Measurements from ENCODE around the gene FAM72D.
"Not testable (repeated sequence)": the region's sequence is repeated elsewhere in the genome, so short reads cannot be mapped to it uniquely, and the experiment has no call there.

The FAM72D gene

DNA sequence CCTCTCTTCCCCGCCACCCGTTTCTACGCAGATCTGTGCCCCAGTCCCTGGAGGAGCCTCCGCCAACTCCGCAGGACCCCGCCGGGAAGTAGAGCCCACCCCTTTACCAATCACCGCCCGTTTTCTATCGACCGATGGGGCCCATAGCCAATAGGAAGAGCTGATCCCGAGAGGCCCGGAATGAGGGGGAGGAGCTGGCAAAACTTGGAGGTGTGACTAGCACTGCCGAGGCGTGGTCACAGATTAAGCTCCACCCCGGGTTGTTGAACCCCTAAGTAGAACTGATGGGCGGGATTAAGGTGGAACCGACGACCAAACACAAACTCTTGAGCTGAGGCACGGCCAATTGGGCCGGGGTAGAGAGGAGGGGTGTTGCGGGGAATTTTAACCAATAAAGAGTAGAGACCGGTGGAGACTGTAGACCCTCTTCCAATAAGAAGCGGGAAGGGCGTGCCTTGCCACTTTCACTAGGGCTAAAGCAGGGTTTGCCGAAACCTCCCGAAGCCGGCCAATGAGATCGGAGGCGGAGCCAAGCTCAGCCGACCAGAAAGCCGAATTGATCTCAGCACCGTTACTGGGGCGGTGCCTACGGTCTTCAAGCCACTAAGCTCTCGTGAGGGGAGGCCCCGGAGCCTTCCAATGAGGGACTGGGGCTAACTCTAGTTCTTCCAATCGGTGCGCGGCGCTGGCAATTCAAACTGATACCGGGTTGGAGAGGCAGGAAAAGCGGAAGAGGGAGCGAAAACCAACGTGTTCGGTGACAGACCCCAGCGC lies at the start of gene FAM72D, which contains the start of gene SRGAP2B:
Gene FAM72D (plus strand): TSS at position 691 of the 774 bp plus-strand sequence. CDS start 874 bp downstream, outside the sequence.
Gene SRGAP2B (minus strand): TSS at position 45 of the 774 bp plus-strand sequence. CDS start 2,427 bp downstream, outside the sequence.
- DNase-seq (ENCODE audit: low read depth, low spot score); H3K27ac ChIP-seq: not testable (repeated sequence)

DNA sequence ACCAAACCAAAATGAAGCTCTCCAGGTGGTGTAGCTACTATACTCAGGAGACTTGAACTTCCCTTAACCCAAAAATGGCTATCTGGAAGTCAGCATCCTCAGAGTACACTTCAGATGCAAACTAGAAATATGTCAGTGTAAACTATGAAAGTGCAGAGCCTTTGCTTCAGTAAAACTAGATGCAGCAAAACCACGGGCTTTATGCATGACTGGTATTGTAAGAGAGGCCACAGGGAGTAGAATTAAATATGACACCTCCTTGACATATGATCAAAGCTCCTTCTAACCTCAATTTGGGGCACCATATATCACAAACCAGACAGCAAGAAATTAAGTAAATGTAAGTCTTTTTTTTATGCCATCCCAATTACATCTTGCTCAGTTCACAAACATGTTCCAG lies 48.2 kb upstream of the FAM72D start:
- not testable (repeated sequence) for H3K27ac ChIP-seq; DNase-seq (ENCODE audit: low read depth, low spot score)

DNA sequence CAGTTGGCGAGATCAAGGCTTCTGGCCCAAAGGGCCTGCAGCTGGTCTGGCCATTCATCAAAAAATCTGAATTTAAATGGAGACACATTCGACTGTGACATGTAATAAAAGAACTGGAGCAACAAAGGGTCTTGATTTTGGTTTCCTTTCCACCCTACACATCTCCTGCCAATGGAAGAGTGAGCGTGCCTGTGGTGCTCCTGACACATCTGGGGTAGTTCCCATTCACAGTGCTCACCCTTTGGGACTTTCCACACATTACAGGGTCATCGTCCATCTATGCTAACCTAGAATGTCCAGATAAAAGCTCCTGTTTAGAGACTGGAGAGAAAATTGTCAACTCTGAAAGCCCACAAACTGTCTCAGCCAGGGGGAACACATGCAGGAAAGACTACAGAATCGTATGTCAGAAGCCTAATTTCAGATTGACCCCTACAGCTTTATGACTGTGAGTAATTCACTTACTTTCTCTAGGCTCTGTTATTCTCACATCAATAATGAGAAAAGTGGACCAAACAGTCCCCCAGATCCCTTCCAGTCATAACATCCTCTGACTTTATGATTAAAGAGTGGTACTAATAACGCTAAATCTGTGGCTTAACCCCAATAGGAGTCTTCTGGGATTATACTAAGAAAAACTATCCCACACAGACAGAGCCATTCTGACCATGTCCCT lies 47.5 kb upstream of the FAM72D start:
- not testable (repeated sequence) for DNase-seq (ENCODE audit: low read depth, low spot score); H3K27ac ChIP-seq

DNA sequence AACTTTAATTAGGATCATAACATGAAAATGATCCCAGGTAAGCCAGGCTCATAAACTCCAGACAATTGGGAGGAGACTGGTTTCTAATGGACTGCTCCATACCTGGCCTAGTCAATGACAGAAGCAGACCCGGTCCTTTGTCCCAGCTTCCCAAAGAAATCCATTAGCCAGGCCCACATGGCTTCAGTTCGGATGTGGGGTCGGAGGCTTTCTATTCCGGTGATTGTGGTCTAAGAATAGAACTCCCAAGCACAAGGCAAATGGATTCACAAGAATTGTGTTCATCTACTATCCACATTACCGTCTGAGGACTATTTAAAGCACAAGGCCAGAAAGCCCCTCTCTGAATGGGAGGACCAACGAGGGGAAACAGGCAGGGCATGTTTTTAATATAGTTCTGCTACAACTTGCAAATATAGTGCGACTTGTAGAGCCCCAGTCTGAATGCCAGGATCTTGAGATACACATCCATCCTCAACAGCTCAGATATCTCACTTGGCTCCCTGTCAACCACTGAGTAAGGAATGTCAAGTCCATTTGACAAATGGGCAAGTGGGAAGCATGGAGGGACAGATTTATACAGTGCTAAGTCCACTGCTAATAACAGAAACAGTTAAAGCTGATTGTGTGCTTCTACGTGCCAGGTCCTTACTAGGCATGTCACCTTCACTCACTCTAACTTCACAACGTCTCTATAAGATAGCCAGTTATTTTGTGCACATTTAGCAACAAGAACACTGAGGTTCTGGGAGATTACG lies 43.6 kb upstream of the FAM72D start:
- not testable (repeated sequence) for H3K27ac ChIP-seq; DNase-seq (ENCODE audit: low read depth, low spot score)

DNA sequence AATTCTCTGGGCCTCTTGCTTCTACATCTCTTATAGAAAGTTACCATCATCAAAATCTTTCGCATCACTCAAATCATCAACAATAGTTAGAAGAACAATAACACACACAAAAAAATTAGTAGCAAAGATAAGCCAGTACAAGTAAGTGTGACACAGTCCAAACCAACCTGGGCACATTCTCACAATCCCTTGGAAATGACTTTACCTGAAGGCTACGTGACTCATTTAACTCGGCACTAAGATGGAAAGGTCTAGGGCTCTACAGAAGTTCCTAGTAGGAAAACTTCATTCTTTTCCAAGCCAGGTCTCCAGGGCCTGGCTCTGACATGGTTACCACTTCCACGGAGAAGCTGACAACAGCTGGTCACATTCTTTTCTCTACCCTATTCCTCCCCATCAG lies 42.3 kb upstream of the FAM72D start:
- H3K27ac ChIP-seq; DNase-seq (ENCODE audit: low read depth, low spot score): not testable (repeated sequence)

DNA sequence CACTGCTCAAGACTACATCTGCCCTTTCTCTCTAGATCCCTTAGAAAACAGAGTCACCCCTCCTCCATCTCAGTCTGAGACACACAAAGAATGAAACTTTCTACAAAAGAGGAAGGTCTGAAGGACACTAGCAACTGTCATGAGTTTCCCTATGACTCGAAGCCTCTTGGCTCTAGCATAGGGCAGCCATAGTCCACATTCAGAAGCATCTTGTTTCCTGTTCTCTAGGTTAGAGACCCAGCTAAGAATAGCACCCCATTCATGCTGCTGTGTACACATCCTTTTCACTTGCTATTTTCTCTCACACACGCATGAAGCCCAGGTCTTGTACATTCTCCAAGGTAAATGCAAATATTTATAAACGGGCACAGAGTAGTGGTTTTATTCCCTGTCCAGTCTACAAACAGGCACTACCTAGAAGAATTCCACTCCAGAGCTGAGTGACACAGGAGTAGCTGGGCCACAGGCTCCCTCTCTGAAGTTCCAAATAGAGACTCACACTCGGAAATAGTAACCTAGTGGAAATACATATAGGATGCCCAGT lies 40.5 kb upstream of the FAM72D start:
- not testable (repeated sequence) for DNase-seq (ENCODE audit: low read depth, low spot score); H3K27ac ChIP-seq

DNA sequence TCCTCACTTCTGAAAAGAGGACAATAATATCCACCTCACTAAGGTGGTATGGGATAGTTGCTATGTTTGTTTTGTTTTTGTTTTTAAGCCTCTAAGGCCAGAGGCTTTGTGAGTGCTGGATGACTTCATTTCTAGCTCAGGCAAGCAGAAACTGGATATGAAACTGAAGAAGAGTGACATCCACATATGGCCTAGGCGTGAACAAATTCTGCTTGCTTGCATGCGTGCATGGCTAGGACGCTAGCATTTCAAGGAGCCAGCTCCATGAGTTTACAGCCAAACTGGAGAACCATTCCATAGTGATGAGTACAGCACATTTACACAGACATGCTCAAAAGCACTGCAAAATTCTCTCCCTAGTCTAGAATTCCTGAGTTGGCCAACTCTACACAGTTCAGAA lies 37.6 kb upstream of the FAM72D start:
- not testable (repeated sequence) for DNase-seq (ENCODE audit: low read depth, low spot score); H3K27ac ChIP-seq

DNA sequence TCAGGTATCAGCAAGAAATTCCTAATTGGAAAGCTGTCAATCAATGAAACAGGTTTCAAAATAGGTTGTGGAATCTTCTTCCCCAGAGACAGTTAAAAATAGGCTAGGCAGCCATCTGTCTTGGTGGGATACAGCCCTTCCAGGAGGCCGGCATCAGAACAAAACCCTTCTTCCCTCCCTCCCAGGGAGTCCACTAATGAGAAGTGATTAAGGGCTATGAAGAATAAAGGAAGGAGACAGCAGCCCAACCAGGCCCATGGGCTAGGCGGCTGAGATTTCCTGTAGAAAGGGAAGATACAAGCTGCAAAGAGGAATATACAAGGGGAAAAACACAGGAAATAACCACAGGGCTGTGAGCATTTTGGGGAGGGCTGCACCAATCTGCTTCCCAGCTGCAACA lies 32.5 kb upstream of the FAM72D start:
- not testable (repeated sequence) for H3K27ac ChIP-seq; DNase-seq (ENCODE audit: low read depth, low spot score)

DNA sequence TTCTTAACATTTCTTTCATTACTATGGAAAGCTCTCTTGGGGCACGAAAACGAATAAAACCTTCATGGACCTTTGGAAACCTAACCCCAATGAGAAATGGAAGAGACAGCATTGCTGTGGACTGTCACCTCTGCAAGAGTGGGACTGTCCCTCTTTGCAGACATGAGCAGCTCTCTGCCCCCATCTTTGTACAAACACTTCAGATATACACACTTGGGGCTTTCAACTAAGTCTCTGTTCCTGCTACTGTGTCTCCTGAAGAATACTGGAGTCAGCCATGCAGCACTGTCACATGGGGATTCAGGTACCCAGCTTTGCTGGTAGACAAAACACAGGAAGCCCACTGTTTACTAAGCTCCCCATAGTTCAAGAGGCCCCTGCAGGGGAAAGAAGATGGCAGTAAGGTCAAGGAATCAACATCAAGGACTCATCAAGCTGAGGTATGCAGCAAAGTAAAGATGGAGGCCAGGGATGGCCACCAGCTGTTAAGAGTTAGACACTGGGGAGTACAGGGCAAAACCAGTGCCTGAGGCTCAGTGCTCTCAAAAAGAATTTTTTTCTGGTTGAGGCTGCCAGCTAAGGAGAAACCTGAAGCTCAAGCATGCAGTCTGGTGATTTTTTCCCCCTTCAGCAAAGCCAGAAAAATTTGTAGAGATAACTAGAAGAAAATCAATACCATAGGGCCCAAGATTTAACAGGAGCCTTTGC lies 31.7 kb upstream of the FAM72D start:
- H3K27ac ChIP-seq = not testable (repeated sequence)

DNA sequence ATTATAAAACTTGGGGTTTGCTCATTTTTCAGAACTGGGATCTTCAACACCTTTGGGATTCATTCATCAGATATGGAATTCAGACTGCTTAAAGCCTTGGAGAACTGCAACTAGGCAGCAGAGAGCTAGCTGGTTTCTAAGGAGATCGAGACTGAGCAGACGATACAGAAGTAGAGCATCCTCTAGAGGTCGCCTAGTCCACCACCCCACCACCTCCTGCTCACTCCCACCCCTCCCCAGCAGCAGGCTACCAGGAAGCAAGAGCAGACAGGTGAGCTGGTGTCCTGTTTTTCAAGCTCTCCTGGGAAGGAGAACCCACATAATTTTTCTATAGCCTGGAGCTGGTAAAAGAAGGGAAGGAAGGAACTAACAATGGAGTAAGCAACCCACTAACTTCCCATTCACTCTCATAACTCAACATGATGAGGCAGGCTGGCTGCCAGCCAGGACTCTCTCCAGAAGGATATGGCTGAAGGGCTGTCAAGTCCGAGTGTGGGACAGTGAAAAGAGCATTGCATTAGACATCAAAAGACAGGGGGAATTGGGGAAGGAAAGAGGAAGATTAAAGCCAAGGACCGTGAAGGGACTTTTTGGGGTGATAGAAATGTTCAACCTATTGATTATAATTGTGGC lies 30.5 kb upstream of the FAM72D start:
- DNase-seq (ENCODE audit: low read depth, low spot score); H3K27ac ChIP-seq: not testable (repeated sequence)

More for the DNA sequence above, 31.7 kb upstream of the FAM72D start:
- DNase-seq (ENCODE audit: low read depth, low spot score) = not testable (repeated sequence)

DNA sequence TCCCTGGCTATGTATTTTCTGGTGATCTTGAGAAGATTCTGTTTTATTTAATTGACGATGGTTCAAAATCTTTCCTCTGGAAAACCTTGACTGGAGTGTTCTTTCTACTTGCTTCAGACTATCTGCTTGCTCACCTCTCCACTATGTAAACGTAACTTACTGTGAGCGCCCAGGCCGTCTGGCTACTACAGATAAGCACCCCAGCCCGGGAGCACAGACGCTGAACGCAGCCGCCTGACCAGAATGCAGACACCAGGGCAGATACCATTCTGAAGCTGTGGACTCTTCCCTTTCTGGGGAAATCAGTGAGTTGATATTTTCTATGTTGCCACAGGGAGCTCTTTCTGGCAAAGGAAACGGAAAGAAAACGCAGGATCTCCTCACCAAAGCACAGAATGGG lies 29.3 kb upstream of the FAM72D start:
- not testable (repeated sequence) for DNase-seq (ENCODE audit: low read depth, low spot score); H3K27ac ChIP-seq

DNA sequence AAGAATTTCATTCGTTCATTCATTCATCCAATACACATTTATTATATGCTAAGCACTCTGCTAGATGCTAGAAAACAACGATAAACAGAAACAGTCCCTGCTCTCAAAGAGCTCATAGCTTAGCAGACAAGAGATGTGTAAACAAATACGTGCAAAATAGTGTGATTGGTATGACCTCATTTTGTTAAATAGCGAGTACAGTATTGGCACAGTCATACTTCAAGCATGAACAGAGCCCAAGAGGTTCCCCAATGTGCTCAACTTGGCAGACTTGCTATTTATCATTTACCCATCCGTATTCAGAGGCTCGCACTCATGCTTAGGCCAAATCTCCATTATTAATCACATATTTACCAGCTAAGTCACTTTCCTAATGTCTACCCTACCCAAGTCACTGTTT lies 24.2 kb upstream of the FAM72D start:
- H3K27ac ChIP-seq = not testable (repeated sequence)

DNA sequence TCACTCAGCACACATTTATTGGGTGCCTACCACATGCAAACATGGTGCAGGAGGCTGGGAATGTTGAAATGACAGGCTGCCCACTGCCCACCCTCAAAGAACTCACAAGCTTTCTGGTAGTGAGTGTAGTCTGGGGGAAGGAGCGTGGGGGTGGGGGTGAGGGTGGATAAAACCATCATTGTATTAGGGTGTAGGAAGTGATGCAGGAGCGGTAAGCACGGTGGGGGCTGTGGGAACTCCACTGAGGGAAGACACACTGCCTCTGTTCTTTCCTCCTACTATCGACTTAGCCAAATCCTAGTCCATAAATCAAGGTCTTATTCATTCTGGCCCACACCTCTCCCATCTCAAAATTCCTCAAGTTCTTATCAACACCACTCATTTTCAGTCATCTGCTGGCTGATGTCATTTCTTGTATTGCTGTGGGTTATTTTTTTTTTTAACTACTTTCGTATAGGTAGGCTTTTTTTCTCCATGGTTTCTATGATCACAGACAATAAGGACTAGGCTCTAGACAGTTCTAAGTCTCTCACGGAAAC lies 21.7 kb upstream of the FAM72D start:
- H3K27ac ChIP-seq; DNase-seq (ENCODE audit: low read depth, low spot score): not testable (repeated sequence)

More for the DNA sequence above, 24.2 kb upstream of the FAM72D start:
- DNase-seq (ENCODE audit: low read depth, low spot score) = not testable (repeated sequence)

DNA sequence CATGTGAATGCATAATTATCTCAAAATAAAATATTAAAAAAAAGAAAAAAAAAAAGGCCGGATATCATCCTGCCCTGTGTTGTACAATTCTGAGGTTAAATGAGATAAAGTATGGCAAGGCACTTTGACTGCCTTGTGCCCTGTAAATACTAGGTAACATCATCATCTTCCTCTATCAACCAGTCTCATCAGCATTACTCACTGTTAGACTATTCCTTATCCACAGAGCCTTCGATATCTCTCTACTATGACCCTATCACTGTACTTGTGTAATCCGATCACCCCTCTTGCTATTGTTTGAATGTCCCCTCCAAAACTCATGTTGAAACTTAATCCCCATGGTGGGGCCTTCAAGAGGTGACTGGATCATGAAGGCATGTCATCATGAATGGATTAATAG lies 18.9 kb upstream of the FAM72D start:
- not testable (repeated sequence) for DNase-seq (ENCODE audit: low read depth, low spot score); H3K27ac ChIP-seq

DNA sequence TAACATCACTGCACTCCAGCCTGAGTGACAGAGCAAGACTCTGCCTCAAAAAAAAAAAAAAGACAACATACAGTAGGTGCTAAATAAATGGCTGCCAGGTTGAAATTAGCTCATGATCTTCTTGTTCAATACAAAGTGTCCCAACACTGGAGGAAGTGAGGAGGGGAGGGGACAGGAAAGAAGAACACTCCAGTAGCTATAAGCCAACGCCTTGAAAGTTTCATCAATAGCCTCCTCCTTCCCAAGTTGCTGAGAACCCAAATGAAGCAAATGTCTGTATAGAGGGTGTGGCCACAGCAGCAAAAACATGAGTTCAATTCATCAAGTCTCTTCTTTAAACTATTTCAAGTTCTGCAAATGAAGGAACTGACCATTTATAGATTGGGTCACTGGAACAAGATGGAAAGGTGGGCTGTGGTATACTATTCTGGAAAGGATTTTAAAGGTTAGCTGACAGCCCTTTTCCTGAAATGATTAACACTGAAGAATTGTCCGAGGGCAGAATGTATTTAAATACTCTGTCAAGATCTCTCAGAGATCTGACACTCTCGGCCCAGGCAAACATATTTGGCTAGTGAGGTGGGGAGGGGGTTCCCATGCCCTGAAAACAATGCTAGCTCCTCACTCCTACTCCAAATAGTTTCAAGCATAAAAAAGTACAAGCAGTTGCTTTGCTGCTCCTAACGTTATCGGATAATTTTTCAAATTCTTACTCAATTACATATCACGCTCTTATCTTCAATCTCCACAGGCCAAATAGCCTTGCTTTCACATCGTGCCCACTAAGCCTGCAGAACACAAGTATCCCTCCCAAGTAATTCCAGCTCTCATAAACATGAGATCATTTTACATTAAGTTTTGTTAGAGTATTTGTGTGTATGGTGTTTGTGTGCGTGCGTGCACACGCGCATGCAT lies 17.6 kb upstream of the FAM72D start:
- not testable (repeated sequence) for DNase-seq (ENCODE audit: low read depth, low spot score); H3K27ac ChIP-seq

DNA sequence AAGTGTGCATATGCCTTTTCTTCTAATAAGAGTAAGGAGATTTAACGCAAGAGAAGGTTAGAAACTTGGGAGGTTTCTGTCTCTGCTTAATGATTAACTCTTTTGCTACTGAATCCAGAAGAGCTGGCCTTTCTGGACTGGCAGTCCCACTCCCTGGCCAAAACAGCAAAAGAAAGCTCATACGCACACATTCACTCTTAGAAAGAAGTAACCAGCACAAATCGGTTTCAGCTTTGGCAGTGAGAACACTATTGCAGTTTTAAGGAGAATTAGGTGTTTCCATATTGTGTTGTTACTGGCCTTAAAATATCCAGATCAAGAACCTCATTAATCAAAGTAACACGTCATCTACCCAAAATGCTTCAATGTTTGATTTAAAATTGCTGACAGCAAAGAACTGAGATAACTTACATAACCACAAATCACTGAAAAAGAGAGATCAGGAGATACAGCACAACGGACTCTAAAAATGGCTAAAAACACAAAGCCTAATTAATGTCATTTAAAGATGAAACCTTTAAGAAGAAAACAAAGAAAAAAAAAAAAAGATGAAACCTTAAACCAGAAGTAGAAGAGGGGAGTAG lies 16.9 kb upstream of the FAM72D start:
- DNase-seq (ENCODE audit: low read depth, low spot score) = not testable (repeated sequence)

DNA sequence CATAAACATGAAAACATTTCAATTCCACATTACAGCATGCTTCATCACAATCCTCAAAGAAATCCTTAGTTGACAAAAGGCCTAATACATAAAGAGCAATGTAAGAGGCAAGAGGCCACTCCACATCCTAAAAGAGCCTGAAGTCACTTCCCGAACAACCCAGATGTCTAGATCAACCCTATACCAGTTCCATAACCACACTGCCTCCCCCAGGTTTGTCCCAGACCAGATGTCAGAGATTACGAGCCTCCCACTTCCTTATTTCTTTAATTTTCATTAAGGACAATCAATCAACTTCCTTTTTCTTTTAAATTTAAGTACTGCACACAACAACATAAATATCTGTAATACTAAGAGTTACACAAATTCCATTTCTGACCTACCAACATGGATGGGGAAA lies 16.0 kb upstream of the FAM72D start:
- H3K27ac ChIP-seq; DNase-seq (ENCODE audit: low read depth, low spot score): not testable (repeated sequence)

More for the DNA sequence above, 16.9 kb upstream of the FAM72D start:
- H3K27ac ChIP-seq = not testable (repeated sequence)
